AG04450 (cell line): ENCODE data around the gene KANK3. TPM values are rescaled to one million over a fixed set of nuclear protein-coding genes. Genes with fewer than 3 reads are reported as not detected.

Source experiments
- CTCF ChIA-PET: fragments of 300-600, 350-600 bp; formaldehyde crosslinking; extraction: SDS; loops from one replicate; lab custom pipeline; 2022; ENCODE audit warnings: antibody characterized with exemption, inconsistent platforms; lab: Charles Lee
- POLR2A ChIA-PET: fragments of 350-600 bp; formaldehyde crosslinking; extraction: SDS; loops from one replicate; lab custom pipeline; 2021; ENCODE audit warnings: antibody characterized with exemption, inconsistent platforms; lab: Yijun Ruan, JAX
- DNase-seq: peaks from one replicate; pipeline ENCODE4 v3.0.0-alpha.2; 2011; ENCODE audit warnings: low read depth, low spot score
- H3K27ac ChIP-seq: one replicate; pipeline ENCODE4 v1.5.1; 2012; ENCODE audit warnings: low read depth, low read length, control low read depth
- H3K27me3 ChIP-seq: one replicate; pipeline ENCODE4 v1.6.0; 2012; ENCODE audit warnings: low read length; ENCODE audit not compliant: control insufficient read depth, insufficient read depth
- H3K4me3 ChIP-seq: 2 replicates; pipeline ENCODE4 v1.5.1; 2011; ENCODE audit warnings: mild to moderate bottlenecking, low read depth, low read length, control low read depth
- H3K9me3 ChIP-seq: 2 replicates; pipeline ENCODE4 v1.5.1; 2012; ENCODE audit warnings: low read length; ENCODE audit not compliant: control insufficient read depth, insufficient read depth
- CTCF ChIP-seq: IDR thresholded peaks from 2 replicates; pipeline ENCODE4 v1.5.1; 2011; ENCODE audit warnings: low read depth, low read length, control low read depth, inconsistent platforms
- polyA plus RNA-seq: library from polyadenylated mRNA; depleted of rRNA; stranded (reverse); fragments of >200 nt; gene quantifications from 2 replicates; pipeline ENCODE4 v1.2.3, GENCODE V29; 2011

The KANK3 gene
- polyA plus RNA-seq, 1 experiment = 0.07 TPM

DNA sequence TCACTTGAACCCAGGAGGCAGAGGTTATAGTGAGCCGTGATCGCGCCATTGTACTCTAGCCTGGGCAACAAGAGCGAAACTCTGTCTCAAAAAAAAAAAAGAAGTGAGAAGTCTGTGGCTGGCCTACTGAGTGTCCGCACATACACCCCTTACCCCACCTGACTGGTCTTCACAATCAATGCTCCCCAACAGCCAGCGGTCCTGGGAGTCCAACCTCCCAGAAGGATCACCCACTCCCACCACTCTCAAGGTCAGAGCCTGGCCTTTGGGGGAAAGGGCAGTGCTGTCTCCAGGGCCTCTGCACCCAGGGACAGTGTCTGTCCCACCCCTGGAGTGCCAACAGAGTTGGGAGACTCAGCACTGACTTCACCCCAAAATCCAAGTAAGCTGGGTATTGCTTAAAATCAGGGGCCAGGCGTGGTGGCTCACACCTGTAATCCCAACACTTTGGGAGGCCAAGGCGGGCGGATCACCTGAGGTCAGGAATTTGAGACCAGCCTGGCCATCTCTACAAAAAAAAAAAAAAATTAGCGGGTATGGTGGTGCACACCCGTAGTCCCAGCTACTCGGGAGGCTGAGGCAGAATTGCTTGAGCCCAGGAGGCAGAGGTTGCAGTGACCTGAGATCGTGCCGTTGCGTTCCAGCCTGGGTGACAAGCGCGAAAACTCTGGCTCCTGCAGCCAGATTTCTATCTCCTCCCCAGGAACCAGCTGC, 32.6 kb downstream of the KANK3 start:
- no peak overlapping the region for H3K27ac ChIP-seq
- ChIA-PET CTCF (interaction anchor here (0.6 kb wide), 1 partner anchor 42 kb away, joined by 11 read pairs; no protein-coding TSS in a partner anchor), POLR2A (interaction anchor here (0.6 kb wide), 1 partner anchor 198 kb away, joined by 3 read pairs; no protein-coding TSS in a partner anchor)
- H3K9me3 ChIP-seq = no peaks in the 10 kb centered on the region
- no peak for TF ChIP-seq CTCF
- DNase-seq = no peak
- no peak overlapping the region for H3K4me3 ChIP-seq
- H3K27me3 ChIP-seq = no peaks in the 10 kb centered on the region

DNA sequence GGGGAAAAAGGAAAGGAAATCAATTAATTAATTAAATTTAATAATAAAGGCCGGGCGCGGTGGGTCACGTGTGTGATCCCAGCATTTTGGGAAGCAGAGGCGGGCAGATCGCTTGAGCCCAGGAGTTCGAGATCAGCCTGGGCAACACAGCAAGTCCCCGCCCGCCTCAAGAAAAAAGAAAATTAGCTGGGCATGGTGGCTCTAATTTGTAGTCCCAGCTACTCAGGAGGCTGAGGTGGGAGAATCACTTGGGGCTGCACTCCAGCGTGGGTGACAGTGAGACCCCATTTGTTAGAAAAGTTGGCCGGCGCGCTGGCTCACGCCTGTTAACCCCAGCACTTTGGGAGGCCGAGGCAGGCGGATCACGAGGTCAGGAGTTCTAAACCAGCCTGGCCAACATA, 34.2 kb downstream of the KANK3 start:
- H3K4me3 ChIP-seq = no peak overlapping the region
- TF ChIP-seq CTCF = no peak
- ChIA-PET CTCF (interaction anchor here (0.6 kb wide), 1 partner anchor 272 kb away, joined by 3 read pairs; no protein-coding TSS in a partner anchor), POLR2A (interaction anchor here (0.6 kb wide), 1 partner anchor 55 kb away, joined by 8 read pairs; no protein-coding TSS in a partner anchor)
- peaks cover 4% of the 10 kb centered on the region; the same call in 1 of the 2 replicates for H3K9me3 ChIP-seq
- no peak for DNase-seq
- no peak overlapping the region for H3K27ac ChIP-seq
- H3K27me3 ChIP-seq = no peaks in the 10 kb centered on the region

DNA sequence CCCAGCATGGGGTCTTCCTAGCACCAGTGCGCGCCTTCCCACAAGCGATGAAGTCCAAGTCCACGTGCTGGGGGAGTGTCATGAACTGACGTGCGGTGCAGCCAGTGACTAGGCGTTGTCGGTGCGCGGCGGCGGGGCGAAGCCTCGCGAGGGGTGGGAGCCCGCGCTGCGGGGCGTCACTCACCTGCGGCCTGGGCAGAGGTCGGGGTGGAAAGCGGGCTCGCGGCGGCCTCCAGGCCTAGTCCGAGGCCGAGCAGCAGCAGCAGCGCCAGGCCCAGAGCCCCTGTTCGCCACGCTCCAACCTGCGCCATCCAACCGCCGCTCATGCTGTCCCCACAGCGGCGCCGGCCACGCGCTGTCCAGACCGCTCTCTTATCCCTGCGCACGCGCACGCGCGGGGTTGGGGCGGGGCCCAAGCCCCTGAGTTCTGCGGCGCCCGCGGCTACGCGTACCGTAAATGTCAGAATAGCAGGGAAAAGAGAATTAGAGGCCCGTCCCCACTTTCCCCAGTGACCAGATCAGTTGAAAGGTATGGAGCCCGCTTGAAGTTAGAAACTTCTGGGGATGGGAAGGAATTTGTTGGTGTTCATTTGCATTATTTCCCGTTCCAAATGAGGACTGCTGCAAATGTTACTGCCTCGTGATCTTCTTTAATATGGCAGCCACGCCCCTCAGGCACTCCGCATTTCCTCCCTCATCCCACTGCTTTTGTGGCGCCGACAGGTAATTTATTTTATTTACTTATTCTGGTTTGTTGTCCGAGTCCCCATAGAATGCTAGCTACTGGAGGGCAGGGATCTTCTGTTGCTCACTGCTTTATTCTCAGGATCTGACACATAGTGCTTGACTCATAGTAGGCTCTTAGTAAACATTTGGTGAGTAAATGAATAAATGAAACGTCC, 34.8 kb downstream of the KANK3 start, which contains the start of gene CD320:
Gene CD320, minus strand, starts transcription at position 394 of the 902 bp plus-strand sequence. Its CDS starts 68 bp downstream, at position 326.
- H3K27ac ChIP-seq = peak within 1 kb of the TSS; percentile 21
- POLR2A ChIA-PET = interaction anchor here (0.6 to 1.4 kb wide), 3 partner anchors 13 to 206 kb away, joined by 3 to 8 read pairs (median 3); partner anchors contain the start of genes NDUFA7, RPS28 and ZNF414
- CTCF ChIA-PET = no interaction called here

DNA sequence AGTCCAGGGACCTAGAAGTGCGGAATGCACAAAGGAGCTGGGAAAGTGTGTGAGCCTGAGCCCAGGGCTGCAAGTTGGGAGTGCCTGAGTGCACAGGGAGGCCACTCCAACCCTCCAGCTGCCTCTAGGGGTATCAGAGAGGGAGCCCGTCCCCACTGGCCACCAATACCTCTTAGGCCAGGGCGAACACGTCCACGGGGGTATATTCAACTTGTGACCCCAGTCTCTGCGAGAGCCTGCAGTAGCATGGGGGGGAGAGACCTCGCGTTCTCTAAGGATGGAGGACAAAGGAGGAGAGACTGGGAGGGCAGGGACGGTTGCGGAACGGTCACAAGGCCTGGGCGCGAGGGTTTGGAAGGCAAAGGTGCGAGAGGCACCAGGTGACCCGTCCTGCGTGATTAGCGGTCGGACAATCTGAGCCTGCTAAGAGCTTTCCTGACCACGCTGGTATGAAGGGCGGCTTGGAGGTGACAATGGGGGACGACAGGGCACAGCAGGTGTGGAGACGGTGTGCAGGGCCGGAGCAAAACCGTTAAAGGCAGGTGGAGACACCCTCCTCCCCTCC, 35.6 kb downstream of the KANK3 start:
- peak overlapping the region; percentile 75 for H3K4me3 ChIP-seq
- H3K9me3 ChIP-seq = peaks cover 6% of the 10 kb centered on the region; the same call in 1 of the 2 replicates
- DNase-seq = no peak
- TF ChIP-seq CTCF = no peak
- H3K27me3 ChIP-seq = no peaks in the 10 kb centered on the region
- ChIA-PET POLR2A (interaction anchor here (0.7 to 1.4 kb wide), 2 partner anchors 14 to 207 kb away, joined by 3 read pairs; partner anchors contain the start of genes NDUFA7, RPS28 and ZNF414), CTCF (interaction anchor here (0.7 kb wide), 1 partner anchor 1529 kb away, joined by 3 read pairs; no protein-coding TSS in a partner anchor)
- H3K27ac ChIP-seq = no peak overlapping the region

More for the DNA sequence above, 34.8 kb downstream of the KANK3 start, which contains the start of gene CD320:
- TF ChIP-seq CTCF = no peak
- peak; percentile 64 for DNase-seq
- Histone ChIP-seq H3K9me3 (peaks cover 6% of the 10 kb centered on the region; the same call in 1 of the 2 replicates), H3K4me3 (peak within 1 kb of the TSS; percentile 75), H3K27me3 (no peaks in the 10 kb centered on the region)
